T-helper 1 cell treated with Interleukin-12 subunit alpha and Interleukin-12 subunit beta and Interleukin-4 antibody, amounts not matched to agents 30 μg/mL and 1 μg/mL, for 36 hours (primary cell): ENCODE results near the gene PRDX4.

Experiments used
- H3K27ac Mint-ChIP-seq: one replicate; pipeline ENCODE4 v1.8.0; 2021; ENCODE audit warnings: mild to moderate bottlenecking, mixed read lengths
- H3K27me3 Mint-ChIP-seq: one replicate; pipeline ENCODE4 v1.8.0; 2021; ENCODE audit warnings: low read depth, mixed read lengths
- H3K36me3 Mint-ChIP-seq: one replicate; pipeline ENCODE4 v1.8.0; 2021; ENCODE audit warnings: low read depth, mixed read lengths
- H3K4me1 Mint-ChIP-seq: one replicate; pipeline ENCODE4 v1.8.0; 2021; ENCODE audit warnings: low read depth, mixed read lengths
- H3K4me3 Mint-ChIP-seq: one replicate; pipeline ENCODE4 v1.8.0; 2021; ENCODE audit warnings: mild to moderate bottlenecking, moderate library complexity, mixed read lengths
- H3K9me3 Mint-ChIP-seq: one replicate; pipeline ENCODE4 v1.8.0; 2021; ENCODE audit warnings: mixed read lengths

PRDX4 gene

DNA sequence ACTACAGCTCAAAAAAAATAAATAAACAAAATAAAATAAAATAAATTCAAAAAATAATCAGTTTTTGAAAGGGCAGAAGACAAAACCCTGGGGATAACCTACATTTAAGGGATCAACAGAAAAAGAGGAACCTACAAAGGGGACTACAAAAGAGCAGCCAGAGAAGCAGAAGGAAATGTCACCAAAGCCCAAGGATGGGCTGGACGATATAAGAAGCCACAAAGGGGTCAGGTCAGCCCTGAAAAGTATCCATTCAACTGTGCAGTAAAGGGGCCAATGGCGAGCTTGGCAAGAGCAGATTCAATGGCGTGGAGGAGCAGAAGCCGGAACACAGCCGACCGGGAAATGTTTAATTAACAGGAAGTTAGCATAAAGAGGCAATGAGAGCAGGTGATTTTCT lies 58.9 kb downstream of the PRDX4 start:
- Mint-ChIP-seq H3K9me3 (no peaks in the 10 kb centered on the region), H3K27ac (no peak overlapping the region), H3K4me1 (peaks cover 2% of the 10 kb centered on the region), H3K27me3 (no peaks in the 10 kb centered on the region), H3K4me3 (no peak overlapping the region), H3K36me3 (peaks cover 14% of the 10 kb centered on the region)

DNA sequence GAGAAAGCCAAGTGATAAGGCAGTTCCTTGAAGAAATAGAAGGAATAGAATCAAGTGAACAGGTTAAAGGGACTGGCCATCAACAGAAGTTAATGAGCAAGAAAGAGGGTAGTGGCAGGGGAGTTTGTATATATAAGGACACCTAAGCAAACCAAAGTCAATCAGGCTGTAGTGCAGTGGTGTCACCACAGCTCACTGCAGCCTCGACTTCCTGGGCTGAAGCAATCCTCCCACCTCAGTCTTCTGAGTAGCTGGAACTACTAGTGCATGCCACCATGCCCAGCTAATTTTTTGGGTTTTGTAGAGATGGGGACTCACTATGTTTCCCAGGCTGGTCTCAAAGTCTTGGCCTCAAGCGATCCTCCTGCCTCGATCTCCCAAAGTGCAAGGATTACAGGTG lies 59.9 kb downstream of the PRDX4 start:
- Mint-ChIP-seq H3K27ac (no peak overlapping the region), H3K36me3 (peaks cover 19% of the 10 kb centered on the region), H3K4me3 (no peak overlapping the region), H3K4me1 (peaks cover 9% of the 10 kb centered on the region), H3K27me3 (no peaks in the 10 kb centered on the region), H3K9me3 (no peaks in the 10 kb centered on the region)

DNA sequence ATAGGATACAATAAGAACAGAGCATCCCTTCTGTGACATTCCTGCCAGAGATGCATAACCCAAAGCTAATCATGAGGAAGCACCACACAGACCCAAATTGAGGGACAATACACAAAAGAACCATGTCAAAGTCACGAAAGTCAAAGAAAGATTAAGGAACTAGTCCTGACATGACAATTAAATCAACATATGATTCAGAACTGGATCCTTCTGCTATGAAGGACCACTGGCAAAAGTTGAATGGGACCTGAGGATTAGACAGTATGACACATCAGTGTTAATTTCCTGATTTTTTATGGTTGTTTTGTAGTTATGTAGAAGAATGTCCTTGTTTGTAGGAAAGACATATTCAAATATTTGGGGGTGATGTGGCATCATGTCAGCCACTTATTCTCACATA lies 61.9 kb downstream of the PRDX4 start:
- H3K9me3 Mint-ChIP-seq = no peaks in the 10 kb centered on the region
- H3K36me3 Mint-ChIP-seq = peaks cover 17% of the 10 kb centered on the region
- H3K4me3 Mint-ChIP-seq = no peak overlapping the region
- H3K27me3 Mint-ChIP-seq = no peaks in the 10 kb centered on the region
- H3K27ac Mint-ChIP-seq = no peak overlapping the region
- peaks cover 17% of the 10 kb centered on the region for H3K4me1 Mint-ChIP-seq

DNA sequence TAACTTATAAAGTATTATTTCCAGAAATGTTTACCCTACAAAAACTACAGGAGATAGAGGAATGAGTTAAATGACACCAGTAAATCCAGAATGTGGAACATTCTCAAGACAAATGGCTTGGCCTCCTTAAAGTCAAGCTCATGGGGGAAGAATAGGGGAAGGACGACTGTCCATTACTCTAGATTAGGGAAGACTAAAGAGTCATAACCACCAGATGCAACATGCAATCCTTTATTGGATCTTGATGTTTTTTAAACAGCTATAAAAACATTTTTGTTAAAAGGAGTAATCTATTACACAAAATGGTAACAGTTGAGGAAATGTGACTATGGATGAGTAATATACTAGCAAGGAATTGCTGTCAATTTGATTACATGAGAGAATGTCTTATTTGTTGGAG lies 64.7 kb downstream of the PRDX4 start:
- Mint-ChIP-seq H3K36me3 (peaks cover 15% of the 10 kb centered on the region), H3K4me1 (peaks cover 19% of the 10 kb centered on the region), H3K27me3 (no peaks in the 10 kb centered on the region), H3K9me3 (no peaks in the 10 kb centered on the region), H3K4me3 (peak overlapping the region; percentile 5), H3K27ac (peak overlapping the region; percentile 68)

DNA sequence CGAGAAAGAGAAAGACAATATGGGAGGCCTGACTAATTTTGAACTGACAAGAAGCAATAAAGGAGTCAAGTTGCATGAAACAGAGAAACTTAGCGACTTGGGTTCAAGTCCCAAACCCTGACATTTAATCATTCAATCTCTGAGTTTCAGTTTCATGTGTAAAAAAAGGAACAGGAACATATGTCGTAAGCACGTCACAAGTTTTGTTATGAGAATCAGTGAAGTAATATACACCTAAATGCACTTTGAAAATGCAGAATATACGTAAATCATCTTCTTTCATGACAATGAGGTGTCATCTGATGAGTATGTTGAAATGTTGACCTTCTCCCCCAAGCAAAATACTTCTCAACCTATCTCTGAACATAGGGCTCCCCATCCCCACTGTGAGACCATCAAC lies 65.4 kb downstream of the PRDX4 start:
- Mint-ChIP-seq H3K27ac (peak overlapping the region; percentile 93), H3K4me1 (peaks cover 19% of the 10 kb centered on the region), H3K27me3 (no peaks in the 10 kb centered on the region), H3K9me3 (no peaks in the 10 kb centered on the region), H3K4me3 (peak overlapping the region; percentile 20), H3K36me3 (peaks cover 13% of the 10 kb centered on the region)
